ACHN (cell line): ENCODE results near the gene SPOP.
"Not testable (repeated sequence)": the region's sequence is repeated elsewhere in the genome, so short reads cannot be mapped to it uniquely, and the experiment has no call there.

Source experiments
- DNase-seq: peaks from one replicate; pipeline ENCODE4 v3.0.0-alpha.2; 2015
- in situ Hi-C: cut with HindIII; loops from 2 replicates; pipeline ENCODE4 v1.10.0; 2017; ENCODE audit warnings: low sequenced_read_pairs, low pct_ligation_motif_present, low pct_unique_long_range_greater_than_20kb

Gene SPOP

DNA sequence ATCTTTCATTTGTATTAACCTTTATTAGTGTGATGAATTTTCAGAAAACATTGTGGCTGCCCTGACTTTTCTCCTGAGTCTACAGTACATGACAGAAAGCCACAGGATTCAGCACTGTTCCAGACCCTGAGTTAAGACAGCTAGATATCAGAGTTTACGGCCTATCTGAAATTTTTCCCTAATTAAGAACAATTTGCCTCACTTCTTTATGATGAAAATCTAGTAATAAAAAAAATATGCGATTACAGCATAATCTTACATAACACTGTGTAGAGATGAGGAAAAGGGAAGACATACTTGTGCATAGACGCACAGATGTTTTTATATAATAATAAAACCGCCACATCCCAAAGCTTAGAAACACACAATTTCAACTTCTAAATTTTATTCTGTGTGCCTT, 7.3 kb downstream of the SPOP start:
- in situ Hi-C loops = no loop called here
- no peak for DNase-seq

GRCh38 chr17:49670002-49670401, 7.9 kb downstream of the SPOP start:
- DNase-seq = no peak
- in situ Hi-C loops = no loop called here

- no peak for DNase-seq
- in situ Hi-C loops = no loop called here
Measured at GRCh38 chr17:49667854-49668253, 10.0 kb downstream of the SPOP start.

DNA sequence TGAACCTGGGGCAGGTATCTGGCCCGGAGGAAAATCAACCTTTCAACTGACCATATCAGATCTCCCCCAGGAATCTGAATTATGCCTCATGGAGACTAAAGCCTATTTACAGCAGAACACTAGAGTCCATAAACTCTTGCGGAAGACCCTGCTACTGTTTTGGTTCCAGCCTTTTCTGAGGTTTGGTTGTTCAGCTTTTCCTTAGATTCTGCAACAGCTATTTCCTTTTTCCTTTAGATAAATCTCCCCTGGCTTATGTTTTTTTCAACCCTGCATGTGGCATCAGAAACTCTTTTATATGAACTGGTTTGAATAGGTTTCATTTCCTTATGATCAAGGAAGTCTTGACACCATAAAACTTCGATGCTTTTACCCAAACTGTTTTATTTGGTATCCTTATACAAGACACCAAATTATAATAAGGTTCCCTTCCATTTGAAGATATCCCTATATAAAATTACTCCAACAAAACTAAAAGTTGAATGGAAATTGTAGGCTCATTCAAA, 13.1 kb downstream of the SPOP start:
- in situ Hi-C loops = no loop called here
- no peak for DNase-seq

DNA sequence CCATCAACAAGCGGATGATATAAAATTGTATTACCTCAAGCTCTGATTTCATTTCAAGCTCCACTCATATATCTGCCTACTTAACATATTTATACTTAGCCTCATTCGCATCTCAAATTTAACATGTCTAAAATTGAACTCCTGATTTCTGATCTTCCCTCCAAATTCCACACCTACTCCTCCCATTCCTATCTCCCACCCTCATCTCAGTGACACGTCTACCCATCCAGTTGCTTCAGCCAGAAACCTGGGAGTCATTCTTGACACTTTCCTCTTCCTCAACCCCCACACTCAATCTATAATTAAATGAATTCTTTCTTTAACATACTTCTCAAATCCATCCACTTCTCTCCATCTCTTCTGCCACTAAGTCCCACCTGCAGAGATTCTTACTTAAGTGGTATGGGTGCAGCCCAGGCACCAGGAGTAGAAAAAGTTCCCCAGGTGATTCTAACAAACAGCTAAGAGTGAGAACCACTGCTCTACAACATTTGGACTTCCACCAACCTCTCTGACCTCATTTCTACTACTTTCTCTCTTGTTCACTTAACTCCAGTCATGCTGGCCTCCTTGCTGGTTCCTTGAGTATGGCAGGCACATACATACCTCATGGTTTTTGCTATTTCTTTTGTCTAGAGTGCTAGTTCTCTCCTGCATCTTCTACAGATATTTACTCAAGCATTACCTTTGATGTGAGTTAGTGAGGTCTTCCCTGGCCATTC, 18.1 kb downstream of the SPOP start:
- DNase-seq = no peak
- in situ Hi-C loops = no loop called here

GRCh38 chr17:49656247-49656646, 21.6 kb downstream of the SPOP start:
- in situ Hi-C loops = no loop called here
- no peak for DNase-seq

- in situ Hi-C loops = no loop called here
- no peak for DNase-seq
Measured at GRCh38 chr17:49647256-49647585, 30.7 kb downstream of the SPOP start.

DNA sequence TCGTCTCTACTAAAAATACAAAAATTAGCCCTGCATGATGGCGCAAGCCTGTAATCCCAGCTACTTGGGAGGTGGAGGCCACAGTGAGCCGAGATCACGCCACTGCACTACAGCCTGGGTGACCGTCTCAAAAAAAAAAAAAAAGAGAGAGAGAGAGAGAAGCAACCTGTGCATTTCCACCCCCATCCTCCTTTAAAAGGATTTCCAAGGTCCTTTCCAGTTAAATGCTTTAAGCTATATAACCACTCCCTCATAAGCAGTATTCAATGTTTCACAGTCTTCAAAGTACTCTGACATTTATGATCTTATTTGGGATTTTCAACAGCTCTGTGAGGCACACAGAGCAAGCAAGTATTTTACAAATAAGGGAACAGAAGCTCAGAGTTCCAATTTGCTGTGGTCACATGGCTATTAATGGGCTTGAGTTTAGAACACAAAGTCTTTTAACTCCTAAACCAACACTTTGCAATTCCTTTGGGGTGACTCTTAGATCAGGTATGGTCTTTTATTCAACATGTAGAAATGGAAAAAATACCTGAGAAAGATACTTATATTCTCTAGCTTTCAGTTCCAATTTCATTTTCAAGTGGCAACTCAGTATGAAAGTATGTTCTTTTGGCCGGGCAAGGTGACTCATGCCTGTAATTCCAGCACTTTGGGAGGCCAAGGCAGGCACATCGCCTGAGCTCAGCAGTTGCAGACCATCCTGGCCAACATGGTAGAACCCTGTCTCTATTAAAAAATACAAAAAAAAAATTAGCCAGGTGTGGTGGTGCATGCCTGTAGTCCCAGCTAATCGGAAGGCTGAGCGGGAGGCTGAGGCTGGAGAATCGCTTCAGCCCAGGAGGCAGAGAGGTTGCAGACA, 31.3 kb downstream of the SPOP start:
- DNase-seq = peak; percentile 90
- in situ Hi-C loops = no loop called here

DNA sequence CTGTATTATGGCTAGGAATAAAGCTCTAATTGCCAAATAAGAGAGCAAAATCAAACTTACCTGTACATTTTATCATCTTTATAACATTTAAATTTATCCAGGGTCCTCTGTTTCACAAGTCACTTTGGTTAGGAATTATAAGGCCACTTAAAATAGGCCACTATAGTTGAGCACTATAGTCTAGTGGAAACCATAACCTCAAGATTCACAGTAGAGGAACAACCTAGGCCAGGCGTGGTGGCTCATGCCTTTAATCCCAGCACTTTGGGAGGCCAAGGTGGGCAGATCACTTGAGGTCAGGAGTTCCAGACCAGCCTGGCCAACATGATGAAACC, 31.9 kb downstream of the SPOP start:
- in situ Hi-C loops = not testable (repeated sequence)

DNA sequence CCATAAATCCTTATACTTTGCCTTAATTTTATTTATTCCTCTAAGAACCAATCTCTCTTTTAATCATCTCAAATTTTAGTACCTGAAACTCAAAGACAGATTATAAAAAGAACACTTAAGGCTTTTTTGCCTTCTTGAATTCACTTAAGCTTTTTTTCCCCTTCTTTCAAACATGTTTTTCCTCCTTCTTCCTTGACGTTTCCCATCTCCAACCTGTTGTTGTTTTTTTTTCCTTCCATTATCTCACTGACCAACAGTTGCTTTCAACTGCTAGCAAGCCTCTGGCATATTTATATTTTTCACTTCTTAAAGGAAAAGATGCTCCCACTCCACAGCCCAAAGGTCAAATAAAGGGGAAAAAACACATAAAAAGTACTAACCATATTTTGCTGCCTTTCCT, 32.2 kb downstream of the SPOP start:
- DNase-seq = no peak
- in situ Hi-C loops = no loop called here

More for the DNA sequence above, 31.9 kb downstream of the SPOP start:
- peak; percentile 19 for DNase-seq

DNA sequence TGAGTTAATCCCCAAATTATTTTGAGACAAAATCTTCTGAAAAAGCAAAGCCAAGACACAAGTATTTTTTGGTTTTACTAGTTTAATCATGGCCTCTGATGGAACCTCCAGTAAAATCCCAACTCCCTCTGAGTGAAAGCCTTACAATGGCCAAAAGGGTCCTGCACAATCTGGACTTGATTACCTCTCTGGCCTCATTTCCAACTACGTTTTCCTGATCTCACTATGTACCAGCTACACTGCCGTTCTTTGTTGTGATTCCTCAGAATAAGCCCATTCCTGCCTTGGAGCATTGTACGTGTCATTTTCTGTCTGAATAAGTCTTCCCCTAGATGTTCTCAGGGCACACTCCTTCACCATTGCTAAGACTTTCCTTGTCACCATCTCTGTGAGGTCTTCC, 37.3 kb downstream of the SPOP start:
- in situ Hi-C loops = no loop called here
- no peak for DNase-seq

- in situ Hi-C loops = no loop called here
- no peak for DNase-seq
Measured at GRCh38 chr17:49638818-49639217, 39.1 kb downstream of the SPOP start.

DNA sequence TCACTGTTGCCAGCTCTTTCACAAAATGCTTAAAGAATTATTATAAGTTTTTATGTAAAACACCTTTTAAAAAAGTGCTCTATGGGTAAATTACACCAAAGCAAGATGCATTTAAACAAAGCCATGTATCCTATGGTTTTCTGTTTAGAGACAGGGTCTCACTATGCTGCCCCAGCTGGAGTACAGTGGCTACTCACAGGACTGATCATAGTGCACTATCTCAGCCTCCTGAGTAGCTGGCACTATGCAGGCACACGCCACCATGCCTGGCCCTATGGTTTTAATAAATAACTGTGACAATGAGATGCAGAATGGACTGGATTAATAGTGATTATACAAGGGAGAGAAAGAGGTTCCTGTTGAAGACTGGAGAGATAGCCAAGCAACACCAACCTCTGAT, 40.2 kb downstream of the SPOP start:
- in situ Hi-C loops = no loop called here
- no peak for DNase-seq

DNA sequence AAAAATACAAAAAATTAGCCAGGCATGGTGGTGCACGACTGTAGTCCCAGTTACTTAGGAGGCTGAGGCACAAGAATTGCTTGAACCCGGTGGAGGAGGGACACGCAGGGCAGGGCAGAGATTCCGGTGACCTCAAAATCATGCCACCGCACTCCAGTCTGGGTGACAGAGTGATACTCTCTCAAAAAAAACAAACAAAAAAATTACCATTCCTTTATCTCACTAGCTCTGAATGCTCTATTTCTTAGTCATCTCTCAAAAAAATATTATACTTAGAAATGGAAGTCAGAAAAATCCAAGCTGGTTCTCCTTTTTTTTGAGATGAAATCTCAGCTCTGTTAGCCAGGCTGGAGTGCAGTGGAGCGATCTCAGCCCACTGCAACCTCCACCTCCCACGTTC, 40.8 kb downstream of the SPOP start:
- in situ Hi-C loops = no loop called here
- DNase-seq = no peak

- in situ Hi-C loops = no loop called here
- DNase-seq = no peak
Measured at GRCh38 chr17:49635121-49635520, 42.8 kb downstream of the SPOP start.

DNA sequence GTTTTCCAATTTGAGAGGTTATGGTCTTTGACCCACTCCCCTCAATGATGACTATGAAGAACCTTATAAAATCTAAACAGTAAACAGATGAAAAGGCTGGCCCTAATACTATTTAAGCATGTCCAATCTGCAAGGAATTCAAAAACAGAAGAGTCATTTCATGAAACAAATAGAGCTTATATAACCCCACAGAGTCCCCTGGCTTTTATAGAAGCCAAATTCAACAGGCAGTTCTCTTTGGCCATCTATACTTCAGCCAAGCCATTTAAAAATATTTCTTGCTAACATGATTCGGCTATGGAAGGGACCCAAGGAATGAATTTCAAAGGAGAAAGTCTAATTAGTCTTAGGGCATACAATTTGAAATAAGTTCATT, 43.4 kb downstream of the SPOP start:
- in situ Hi-C loops = no loop called here
- DNase-seq = no peak

- in situ Hi-C loops = no loop called here
- DNase-seq = no peak
Measured at GRCh38 chr17:49633762-49634484, 44.0 kb downstream of the SPOP start.

DNA sequence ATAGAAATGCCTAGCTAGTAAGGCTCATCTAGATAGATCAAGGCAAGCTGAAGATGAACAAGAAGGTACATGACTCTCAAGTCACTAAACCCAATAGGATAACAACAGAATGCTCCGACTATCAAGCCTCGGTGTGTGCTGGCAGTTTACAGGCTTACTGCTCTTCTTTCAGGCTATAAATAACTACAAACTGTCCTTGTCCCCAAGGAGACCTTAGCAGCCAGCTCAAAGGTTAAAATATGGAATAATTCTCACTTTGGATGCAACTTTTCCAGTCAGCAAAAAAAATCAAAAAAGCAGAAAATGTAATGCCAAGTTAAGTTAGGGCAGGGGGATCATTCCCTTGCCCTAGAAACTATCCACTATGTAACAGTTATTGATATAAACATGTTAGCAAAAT, 44.6 kb downstream of the SPOP start:
- DNase-seq = no peak

GRCh38 chr17:49632201-49632600, 45.7 kb downstream of the SPOP start:
- DNase-seq = no peak
- in situ Hi-C loops = no loop called here

More for the DNA sequence above, 44.6 kb downstream of the SPOP start:
- in situ Hi-C loops = no loop called here
